GM10847 (cell line): ENCODE data around the gene PSTPIP1.

Experiments
- POLR2A ChIP-seq: IDR thresholded peaks from 2 replicates; pipeline ENCODE4 v1.6.1; 2011; ENCODE audit not compliant: insufficient read length; ENCODE audit errors: extremely low read depth

The PSTPIP1 gene

GRCh38 chr15:77034695-77035489, 40.0 kb downstream of the PSTPIP1 start:
- TF ChIP-seq POLR2A: no peak

DNA sequence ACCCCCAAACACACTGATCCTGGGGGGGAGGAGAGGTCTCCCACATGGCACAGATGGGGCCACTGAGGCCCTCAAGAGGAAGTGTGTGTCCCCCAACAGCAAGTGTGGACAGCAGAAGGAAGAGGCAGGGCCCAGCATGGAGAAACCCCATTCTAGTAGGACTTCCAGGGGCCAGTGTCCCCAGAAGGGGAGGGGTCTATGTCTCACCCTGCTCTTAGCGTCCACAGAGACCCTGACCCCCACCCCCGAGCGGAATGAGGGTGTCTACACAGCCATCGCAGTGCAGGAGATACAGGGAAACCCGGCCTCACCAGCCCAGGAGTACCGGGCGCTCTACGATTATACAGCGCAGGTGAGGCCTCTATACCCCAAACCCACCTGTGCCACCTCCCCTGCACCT, 40.7 kb downstream of the PSTPIP1 start:
- TF ChIP-seq POLR2A: no peak

DNA sequence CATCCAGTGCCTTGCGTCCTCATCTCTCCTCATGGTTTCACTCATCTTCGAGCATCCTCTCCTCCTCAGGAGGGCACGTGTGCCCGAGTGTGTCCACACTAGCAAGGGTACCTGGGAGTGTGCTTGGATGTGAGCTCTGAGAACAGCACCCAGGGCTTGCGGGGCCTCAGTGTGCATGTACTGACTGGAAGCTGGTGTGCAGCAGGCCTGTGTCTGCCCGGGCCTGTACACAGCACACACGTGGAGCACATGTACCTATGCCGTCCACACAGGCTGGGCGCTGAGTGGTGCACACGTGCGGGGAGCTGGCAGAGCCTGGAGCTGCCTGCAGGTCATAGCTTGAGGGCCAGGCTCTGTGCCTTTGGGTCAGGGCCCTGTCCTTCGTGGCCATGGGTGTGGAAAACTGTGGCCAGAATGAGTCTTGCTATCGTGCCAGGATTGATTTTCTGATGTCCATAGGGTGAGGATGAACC, 41.1 kb downstream of the PSTPIP1 start:
- no peak for TF ChIP-seq POLR2A

GRCh38 chr15:77036537-77037387, 41.8 kb downstream of the PSTPIP1 start:
- TF ChIP-seq POLR2A: no peak

- TF ChIP-seq POLR2A: no peak
Observed at GRCh38 chr15:77037388-77038209, 42.7 kb downstream of the PSTPIP1 start.

DNA sequence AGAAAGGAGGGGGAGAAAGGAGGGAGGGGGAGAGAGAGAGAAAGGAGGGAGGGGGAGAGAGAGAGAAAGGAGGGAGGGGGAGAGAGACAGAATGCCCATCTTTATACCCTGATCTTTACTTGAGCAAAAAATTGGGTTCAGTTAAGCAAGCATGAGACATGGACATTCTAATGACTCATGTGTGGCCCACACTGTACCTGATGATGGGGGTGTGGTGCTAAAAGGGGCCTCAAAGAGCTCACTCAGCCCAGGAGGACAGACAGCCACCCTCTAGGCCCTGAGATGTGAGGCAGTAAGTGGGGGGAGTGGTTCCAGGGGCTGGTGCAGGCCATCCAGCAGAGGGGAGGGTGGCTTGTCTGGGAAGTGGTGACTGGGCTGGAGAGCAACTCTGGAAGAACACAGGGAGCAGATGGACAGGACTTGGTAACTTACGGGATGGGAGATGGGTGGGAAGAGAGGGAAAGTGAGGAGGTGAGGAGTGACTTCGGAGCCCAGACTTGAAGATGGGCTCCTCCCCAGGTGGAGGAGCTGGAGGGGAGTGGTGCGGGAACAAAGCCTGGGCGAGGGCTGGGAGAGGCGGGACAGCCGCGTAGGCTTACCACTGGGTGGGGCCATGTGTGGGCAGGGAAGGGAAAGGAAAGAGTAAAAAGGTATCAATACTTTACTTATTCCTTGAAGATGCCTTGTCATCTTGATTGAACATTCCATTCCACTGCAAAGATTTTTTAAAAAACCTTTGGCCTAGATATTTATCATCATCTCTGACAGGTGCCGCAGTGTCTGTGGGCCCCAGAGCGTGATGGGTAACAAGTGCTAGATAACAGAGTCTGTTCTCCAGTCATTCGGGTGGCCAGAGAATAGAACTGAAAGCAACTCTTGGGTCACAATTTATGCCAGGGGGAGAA, 43.6 kb downstream of the PSTPIP1 start:
- no peak for TF ChIP-seq POLR2A

GRCh38 chr15:77039217-77039533, 44.2 kb downstream of the PSTPIP1 start:
- no peak for TF ChIP-seq POLR2A

GRCh38 chr15:77039848-77040247, 44.9 kb downstream of the PSTPIP1 start:
- TF ChIP-seq POLR2A: no peak

GRCh38 chr15:77040673-77041072, 45.7 kb downstream of the PSTPIP1 start:
- no peak for TF ChIP-seq POLR2A

GRCh38 chr15:77042245-77042919, 47.5 kb downstream of the PSTPIP1 start:
- no peak for TF ChIP-seq POLR2A

GRCh38 chr15:77042955-77043920, 48.3 kb downstream of the PSTPIP1 start:
- TF ChIP-seq POLR2A: no peak

- no peak for TF ChIP-seq POLR2A
Observed at GRCh38 chr15:77044228-77045042, 49.5 kb downstream of the PSTPIP1 start.
